ENCODE measurements around the gene MRPL54.
A peak's percentile ranks its signal among the peaks of the same experiment; 100 is the strongest.
"Not testable (repeated sequence)": the region's sequence is repeated elsewhere in the genome, so short reads cannot be mapped to it uniquely, and the experiment has no call there.

The MRPL54 gene

GRCh38 chr19:3762130-3762473, 380 bp upstream of the MRPL54 start:
- Histone ChIP-seq H3K27ac (ENCODE audit: low read depth, low read length) (no peak overlapping the region), H2BK12ac (ENCODE audit: low read length) (peak overlapping the region; percentile 77), H2BK120ac (ENCODE audit: insufficient read depth, low read length, poor library complexity) (no peak overlapping the region), H3K4me1 (ENCODE audit: control insufficient read depth in 1 of 2, insufficient read depth in 2 of 2, low read length in 2 of 2) (peaks cover 0 to 4% of the 10 kb centered on the region in 2 experiments), H2AK5ac (ENCODE audit: low read length) (no peak overlapping the region), H3K9ac (ENCODE audit: low read length) (no peak overlapping the region), H3K4me2 (ENCODE audit: low read length) (no peak overlapping the region), H2AFZ (ENCODE audit: insufficient read depth, low read length, poor library complexity) (peak overlapping the region; percentile 95), H3K14ac (ENCODE audit: low read length) (no peak overlapping the region), H3K18ac (ENCODE audit: low read length) (no peak overlapping the region), H4K8ac (ENCODE audit: low read depth, low read length) (peak overlapping the region; percentile 96), H3K4me3 (ENCODE audit: low read depth, low read length) (no peak overlapping the region), H3K36me3 (ENCODE audit: control insufficient read depth in 1 of 2, insufficient read depth in 2 of 2, low read length in 2 of 2) (peaks cover 29 to 34% of the 10 kb centered on the region in 2 experiments), H3K79me2 (ENCODE audit: control insufficient read depth, insufficient read depth, low read length, poor library complexity) (peaks cover 10% of the 10 kb centered on the region), H3K27me3 (ENCODE audit: insufficient read depth, low read length) (no peaks in the 10 kb centered on the region), H3K79me1 (ENCODE audit: low read length) (peaks cover 7% of the 10 kb centered on the region), H3K23ac (ENCODE audit: low read length) (no peak overlapping the region), H2BK5ac (ENCODE audit: low read depth, low read length, poor library complexity) (no peak overlapping the region), H3K4ac (ENCODE audit: low read depth, low read length) (peak overlapping the region; percentile 21), H3K9me3 (ENCODE audit: insufficient read depth, low read depth, low read length) (no peaks in the 10 kb centered on the region), H4K91ac (ENCODE audit: low read depth, low read length) (peak overlapping the region; percentile 83), H4K12ac (ENCODE audit: low read depth, low read length) (peak overlapping the region; percentile 70)
- WGBS (ENCODE audit: extremely low coverage, insufficient coverage, insufficient read length) = no CpG with 5 or more reads among the region's 1 CpG
- no peak for DNase-seq

GRCh38 chr19:3765121-3765520, 2.6 kb downstream of the MRPL54 start:
- Histone ChIP-seq H3K4me1 (ENCODE audit: control insufficient read depth in 1 of 2, insufficient read depth in 2 of 2, low read length in 2 of 2) (peaks cover 0 to 4% of the 10 kb centered on the region in 2 experiments), H3K4ac (ENCODE audit: low read depth, low read length) (no peak overlapping the region), H3K79me2 (ENCODE audit: control insufficient read depth, insufficient read depth, low read length, poor library complexity) (peaks cover 8% of the 10 kb centered on the region), H3K4me2 (ENCODE audit: low read length) (no peak overlapping the region), H3K27ac (ENCODE audit: low read depth, low read length) (no peak overlapping the region), H2BK120ac (ENCODE audit: insufficient read depth, low read length, poor library complexity) (no peak overlapping the region), H2AK5ac (ENCODE audit: low read length) (no peak overlapping the region), H3K27me3 (ENCODE audit: insufficient read depth, low read length) (no peaks in the 10 kb centered on the region), H2BK12ac (ENCODE audit: low read length) (no peak overlapping the region), H3K36me3 (ENCODE audit: control insufficient read depth in 1 of 2, insufficient read depth in 2 of 2, low read length in 2 of 2) (peaks cover 21 to 24% of the 10 kb centered on the region in 2 experiments), H4K12ac (ENCODE audit: low read depth, low read length) (no peak overlapping the region), H3K79me1 (ENCODE audit: low read length) (peaks cover 7% of the 10 kb centered on the region), H4K91ac (ENCODE audit: low read depth, low read length) (no peak overlapping the region), H3K23ac (ENCODE audit: low read length) (no peak overlapping the region), H3K14ac (ENCODE audit: low read length) (no peak overlapping the region), H3K18ac (ENCODE audit: low read length) (no peak overlapping the region), H4K8ac (ENCODE audit: low read depth, low read length) (no peak overlapping the region), H3K4me3 (ENCODE audit: low read depth, low read length) (no peak overlapping the region), H3K9me3 (ENCODE audit: insufficient read depth, low read depth, low read length) (no peaks in the 10 kb centered on the region), H2BK5ac (ENCODE audit: low read depth, low read length, poor library complexity) (no peak overlapping the region), H2AFZ (ENCODE audit: insufficient read depth, low read length, poor library complexity) (no peak overlapping the region), H3K9ac (ENCODE audit: low read length) (no peak overlapping the region)
- no CpG with 5 or more reads among the region's 12 CpGs for WGBS (ENCODE audit: extremely low coverage, insufficient coverage, insufficient read length)
- no peak for DNase-seq

GRCh38 chr19:3765757-3766156, 3.3 kb downstream of the MRPL54 start:
- not testable (repeated sequence) for H3K27me3 ChIP-seq (ENCODE audit: insufficient read depth, low read length); H4K91ac ChIP-seq (ENCODE audit: low read depth, low read length); H3K4me1 ChIP-seq (ENCODE audit: control insufficient read depth in 1 of 2, insufficient read depth in 2 of 2, low read length in 2 of 2); H3K9me3 ChIP-seq (ENCODE audit: insufficient read depth, low read depth, low read length); H3K9ac ChIP-seq (ENCODE audit: low read length); H2BK120ac ChIP-seq (ENCODE audit: insufficient read depth, low read length, poor library complexity); H3K23ac ChIP-seq (ENCODE audit: low read length); H3K4me2 ChIP-seq (ENCODE audit: low read length); H3K79me2 ChIP-seq (ENCODE audit: control insufficient read depth, insufficient read depth, low read length, poor library complexity); H2BK12ac ChIP-seq (ENCODE audit: low read length); H3K14ac ChIP-seq (ENCODE audit: low read length); H2AK5ac ChIP-seq (ENCODE audit: low read length); H4K8ac ChIP-seq (ENCODE audit: low read depth, low read length); DNase-seq; H3K4me3 ChIP-seq (ENCODE audit: low read depth, low read length); H2BK5ac ChIP-seq (ENCODE audit: low read depth, low read length, poor library complexity); H3K79me1 ChIP-seq (ENCODE audit: low read length); H3K18ac ChIP-seq (ENCODE audit: low read length); H4K12ac ChIP-seq (ENCODE audit: low read depth, low read length); H2AFZ ChIP-seq (ENCODE audit: insufficient read depth, low read length, poor library complexity); H3K4ac ChIP-seq (ENCODE audit: low read depth, low read length); H3K27ac ChIP-seq (ENCODE audit: low read depth, low read length)
- no CpG with 5 or more reads among the region's 5 CpGs for WGBS (ENCODE audit: extremely low coverage, insufficient coverage, insufficient read length)
- H3K36me3 ChIP-seq (ENCODE audit: control insufficient read depth in 1 of 2, insufficient read depth in 2 of 2, low read length in 2 of 2) = peaks cover 20 to 24% of the 10 kb centered on the region in 2 experiments

- no peak overlapping the region for H3K23ac ChIP-seq (ENCODE audit: low read length)
- H2AFZ ChIP-seq (ENCODE audit: insufficient read depth, low read length, poor library complexity) = no peak overlapping the region
- no peak overlapping the region for H3K18ac ChIP-seq (ENCODE audit: low read length)
- peaks cover 20 to 24% of the 10 kb centered on the region in 2 experiments for H3K36me3 ChIP-seq (ENCODE audit: control insufficient read depth in 1 of 2, insufficient read depth in 2 of 2, low read length in 2 of 2)
- H3K27me3 ChIP-seq (ENCODE audit: insufficient read depth, low read length) = no peaks in the 10 kb centered on the region
- WGBS (ENCODE audit: extremely low coverage, insufficient coverage, insufficient read length) = no CpG with 5 or more reads among the region's 7 CpGs
- no peak overlapping the region for H4K8ac ChIP-seq (ENCODE audit: low read depth, low read length)
- H2BK5ac ChIP-seq (ENCODE audit: low read depth, low read length, poor library complexity) = no peak overlapping the region
- H3K9ac ChIP-seq (ENCODE audit: low read length) = no peak overlapping the region
- no peak overlapping the region for H4K12ac ChIP-seq (ENCODE audit: low read depth, low read length)
- no peak overlapping the region for H3K4me3 ChIP-seq (ENCODE audit: low read depth, low read length)
- H2BK120ac ChIP-seq (ENCODE audit: insufficient read depth, low read length, poor library complexity) = no peak overlapping the region
- no peak overlapping the region for H3K27ac ChIP-seq (ENCODE audit: low read depth, low read length)
- H2BK12ac ChIP-seq (ENCODE audit: low read length) = no peak overlapping the region
- no peak for DNase-seq
- H3K79me1 ChIP-seq (ENCODE audit: low read length) = peaks cover 2% of the 10 kb centered on the region
- no peak overlapping the region for H3K4ac ChIP-seq (ENCODE audit: low read depth, low read length)
- H3K4me1 ChIP-seq (ENCODE audit: control insufficient read depth in 1 of 2, insufficient read depth in 2 of 2, low read length in 2 of 2) = no peaks in the 10 kb centered on the region
- H4K91ac ChIP-seq (ENCODE audit: low read depth, low read length) = no peak overlapping the region
- H3K79me2 ChIP-seq (ENCODE audit: control insufficient read depth, insufficient read depth, low read length, poor library complexity) = peaks cover 2% of the 10 kb centered on the region
- no peak overlapping the region for H3K14ac ChIP-seq (ENCODE audit: low read length)
- H3K9me3 ChIP-seq (ENCODE audit: insufficient read depth, low read depth, low read length) = no peaks in the 10 kb centered on the region
- H2AK5ac ChIP-seq (ENCODE audit: low read length) = no peak overlapping the region
- H3K4me2 ChIP-seq (ENCODE audit: low read length) = no peak overlapping the region
Measured at GRCh38 chr19:3766520-3766919, 4.0 kb downstream of the MRPL54 start.
